Erythroblast (primary cell): ENCODE measurements around the gene IL23A.
"Not testable (repeated sequence)": the region's sequence is repeated elsewhere in the genome, so short reads cannot be mapped to it uniquely, and the experiment has no call there.

ENCODE experiments used
- DNase-seq, 2 experiments: peaks; one replicate each; lab custom pipeline; 2025; lab: John Stamatoyannopoulos, UW
- GATA1 ChIP-seq: IDR thresholded peaks from 2 replicates; pipeline ENCODE4 v1.6.1; 2011; ENCODE audit warnings: low read depth, mild to moderate bottlenecking, control low read depth, low read length, moderate library complexity
- POLR2A ChIP-seq: IDR thresholded peaks from 2 replicates; pipeline ENCODE4 v1.6.1; 2011; ENCODE audit warnings: mild to moderate bottlenecking, low read length

IL23A gene

DNA sequence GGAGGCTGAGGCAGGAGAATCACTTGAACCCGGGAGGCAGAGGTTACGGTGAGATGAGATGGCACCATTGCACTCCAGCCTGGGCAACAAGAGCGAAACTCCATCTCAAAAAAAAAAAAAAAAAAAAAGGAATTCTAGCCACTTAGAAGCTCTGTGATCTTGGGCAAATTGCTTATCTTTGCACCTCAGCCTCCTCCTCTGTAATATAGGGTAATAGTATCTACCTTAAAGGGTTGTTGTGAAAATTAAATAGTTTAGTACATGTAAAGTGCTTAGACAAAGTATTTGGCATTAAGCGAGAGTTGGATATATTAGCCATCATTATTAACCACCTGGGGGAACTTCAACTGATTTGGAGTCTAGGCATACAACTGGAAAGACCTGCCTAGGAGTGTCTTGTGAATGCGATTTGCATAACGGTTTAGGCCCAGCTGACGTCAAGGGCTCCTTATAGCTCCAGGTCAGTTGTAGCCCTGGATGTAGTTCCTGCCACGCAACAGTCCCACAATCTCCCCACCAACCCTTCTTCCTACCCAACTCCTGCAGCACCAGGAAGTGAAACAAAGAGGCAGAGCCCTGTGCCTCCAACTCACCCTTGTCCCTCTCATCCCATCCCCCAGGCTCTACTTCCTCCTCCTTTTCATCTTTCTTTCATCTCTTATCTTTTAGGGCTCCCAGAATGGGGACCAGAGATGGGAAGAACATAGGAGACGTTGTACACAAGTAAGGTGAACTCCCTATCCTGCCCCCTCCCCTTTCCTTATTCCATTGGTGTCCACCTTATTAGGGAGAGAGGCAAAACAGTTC, 2.1 kb upstream of the IL23A start:
- no peak for TF ChIP-seq POLR2A
- TF ChIP-seq GATA1: no peak
- DNase-seq: no peak

DNA sequence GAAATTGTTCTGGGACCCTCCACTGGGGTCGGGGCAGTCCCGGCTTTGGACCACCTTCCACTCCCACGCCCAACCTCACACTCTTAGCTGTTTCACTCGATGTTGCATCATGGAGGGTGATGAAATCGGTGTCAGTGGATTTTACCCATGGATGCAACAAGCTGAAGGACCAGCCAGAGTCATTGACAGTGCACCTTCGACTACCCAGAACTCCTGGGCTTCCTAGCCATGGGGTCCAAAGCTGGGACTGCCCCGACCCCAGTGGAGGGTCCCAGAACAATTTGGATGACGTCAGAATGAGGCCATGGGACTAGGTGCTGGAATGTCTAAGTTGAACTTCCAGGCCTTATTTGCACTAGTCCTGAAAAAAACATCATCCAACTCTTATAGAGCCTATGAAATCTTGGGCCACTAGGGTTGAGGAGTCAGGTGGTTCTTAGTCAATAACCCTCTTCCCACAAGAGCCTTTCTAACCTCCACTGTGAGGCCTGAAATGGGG, 882 bp upstream of the IL23A start:
- TF ChIP-seq POLR2A (no peak), GATA1 (no peak)
- peak in 1 of 2 experiments; percentile 66 for DNase-seq

- DNase-seq: no peak
- no peak for TF ChIP-seq GATA1
- no peak for TF ChIP-seq POLR2A
Measured at GRCh38 chr12:56339158-56339422, 406 bp downstream of the IL23A start.

DNA sequence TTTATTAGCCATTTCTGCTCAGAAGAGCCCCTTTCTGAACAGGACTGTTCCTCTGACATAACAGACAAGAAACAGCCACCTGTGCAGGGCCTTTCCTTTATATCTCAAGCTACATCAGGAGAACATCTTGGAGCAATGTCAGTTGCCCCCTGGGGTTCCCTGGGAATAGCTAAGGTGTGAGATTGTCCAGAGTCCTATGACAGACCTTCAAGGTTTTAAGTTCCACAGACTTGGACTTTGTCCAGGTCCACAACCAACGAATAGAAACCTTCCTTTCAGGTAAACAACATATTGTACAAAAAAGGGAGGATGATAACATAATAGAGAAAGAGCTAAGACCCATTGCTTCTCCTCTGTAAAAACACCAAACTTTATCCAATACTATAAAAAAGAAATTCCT, 2.9 kb downstream of the IL23A start:
- TF ChIP-seq GATA1 (no peak), POLR2A (no peak)
- no peak for DNase-seq

DNA sequence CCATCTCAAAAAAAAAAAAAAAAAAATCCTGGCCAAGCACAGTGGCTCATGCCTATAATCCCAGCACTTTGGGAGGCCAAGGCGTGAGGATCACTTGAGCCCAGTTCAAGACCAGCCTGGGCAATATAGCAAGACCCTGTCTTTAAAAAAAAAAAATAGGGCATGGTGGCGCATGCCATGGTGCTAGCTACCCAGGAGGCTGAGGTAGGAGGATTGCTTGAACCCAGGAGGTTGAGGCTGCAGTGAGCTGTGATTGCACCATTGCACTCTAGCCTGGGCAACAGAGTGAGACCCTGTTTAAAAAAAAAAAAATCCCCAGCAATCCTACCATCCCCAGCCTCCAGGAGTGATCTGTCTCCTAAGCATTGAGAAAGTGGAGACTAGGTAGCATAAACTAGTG, 3.6 kb downstream of the IL23A start:
- not testable (repeated sequence) for DNase-seq

DNA sequence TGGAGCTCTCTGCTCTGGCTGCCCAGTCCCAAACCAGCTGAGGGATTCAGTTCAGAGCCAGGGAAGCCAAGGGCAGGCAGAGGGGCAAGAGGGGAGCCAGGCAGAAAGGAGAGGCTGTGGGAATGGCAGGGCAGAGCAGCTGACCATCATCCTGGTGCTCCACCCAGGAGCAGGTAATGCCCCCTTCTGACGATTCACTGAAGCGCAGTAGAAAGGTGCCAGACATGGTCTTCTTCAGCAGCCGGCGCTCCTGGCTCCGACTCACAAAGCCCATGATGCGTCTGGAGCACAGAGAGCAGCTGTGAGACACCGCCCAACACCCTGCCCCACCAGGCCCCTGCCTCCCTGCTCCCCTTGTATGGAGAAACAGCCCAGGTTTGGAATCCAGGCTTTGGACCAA, 8.0 kb downstream of the IL23A start:
- TF ChIP-seq POLR2A: no peak
- peak in 1 of 2 experiments; percentile 12 for DNase-seq

DNA sequence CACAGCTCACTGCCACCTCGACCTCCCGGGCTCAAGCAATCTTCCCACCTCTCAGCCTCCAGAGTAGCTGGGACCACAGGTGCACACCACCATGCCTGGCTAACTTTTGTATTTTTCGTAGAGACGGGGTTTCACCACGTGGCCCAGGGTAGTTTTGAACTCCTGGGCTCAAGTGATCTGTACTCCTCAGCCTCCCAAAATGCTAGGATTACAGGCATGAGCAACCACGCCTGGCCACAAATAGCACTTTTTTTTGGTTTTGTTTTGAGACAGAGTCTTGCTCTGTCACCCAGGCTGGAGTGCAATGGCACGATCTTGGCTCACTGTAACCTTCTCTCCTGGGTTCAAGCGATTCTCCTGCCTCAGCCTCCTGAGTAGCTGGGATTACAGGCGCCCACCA, 8.6 kb downstream of the IL23A start:
- not testable (repeated sequence) for DNase-seq

DNA sequence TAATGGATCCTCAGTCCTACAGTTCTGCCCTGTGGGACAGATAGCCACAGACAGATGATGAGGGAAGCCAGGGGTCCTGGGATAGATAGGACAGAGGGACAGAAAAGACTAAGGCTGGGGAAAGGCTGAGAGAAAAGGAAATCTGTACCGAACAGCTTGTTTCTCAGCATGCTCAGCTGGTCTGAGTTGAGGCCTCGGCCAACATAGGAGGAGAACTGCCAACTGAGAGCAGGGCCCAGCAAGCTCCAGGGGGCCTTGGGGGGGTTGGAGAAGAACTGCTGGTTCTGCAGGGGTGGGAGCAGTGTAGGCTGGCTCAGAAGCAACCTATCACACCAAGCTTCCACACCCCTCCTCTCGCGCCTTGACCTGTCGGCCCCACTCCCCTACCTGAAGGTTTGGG, 10.1 kb downstream of the IL23A start:
- no peak for TF ChIP-seq GATA1
- TF ChIP-seq POLR2A: no peak
- DNase-seq: no peak

DNA sequence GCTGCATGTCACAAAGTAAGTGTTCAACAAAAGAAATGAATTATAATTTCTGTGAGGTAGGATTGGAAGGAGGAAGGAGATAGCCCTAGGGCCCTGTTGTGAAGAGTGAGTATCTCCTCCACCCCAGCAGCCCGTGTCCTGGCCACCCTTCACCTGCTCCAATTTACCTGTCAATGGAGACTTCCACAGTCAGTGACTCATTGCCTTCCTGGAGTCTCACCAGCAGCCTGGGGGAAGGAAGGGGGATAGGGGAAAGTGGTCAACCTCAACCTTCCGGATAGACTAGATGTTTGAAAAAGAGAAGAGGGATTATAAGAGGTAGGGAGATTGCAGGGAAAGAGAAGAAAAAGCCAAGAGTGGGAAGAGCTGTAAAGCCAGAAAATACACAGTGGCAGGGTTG, 12.0 kb downstream of the IL23A start:
- no peak for DNase-seq
- TF ChIP-seq POLR2A (no peak), GATA1 (no peak)

GRCh38 chr12:56351325-56351724, 12.6 kb downstream of the IL23A start:
- TF ChIP-seq POLR2A (no peak), GATA1 (no peak)
- DNase-seq: no peak

DNA sequence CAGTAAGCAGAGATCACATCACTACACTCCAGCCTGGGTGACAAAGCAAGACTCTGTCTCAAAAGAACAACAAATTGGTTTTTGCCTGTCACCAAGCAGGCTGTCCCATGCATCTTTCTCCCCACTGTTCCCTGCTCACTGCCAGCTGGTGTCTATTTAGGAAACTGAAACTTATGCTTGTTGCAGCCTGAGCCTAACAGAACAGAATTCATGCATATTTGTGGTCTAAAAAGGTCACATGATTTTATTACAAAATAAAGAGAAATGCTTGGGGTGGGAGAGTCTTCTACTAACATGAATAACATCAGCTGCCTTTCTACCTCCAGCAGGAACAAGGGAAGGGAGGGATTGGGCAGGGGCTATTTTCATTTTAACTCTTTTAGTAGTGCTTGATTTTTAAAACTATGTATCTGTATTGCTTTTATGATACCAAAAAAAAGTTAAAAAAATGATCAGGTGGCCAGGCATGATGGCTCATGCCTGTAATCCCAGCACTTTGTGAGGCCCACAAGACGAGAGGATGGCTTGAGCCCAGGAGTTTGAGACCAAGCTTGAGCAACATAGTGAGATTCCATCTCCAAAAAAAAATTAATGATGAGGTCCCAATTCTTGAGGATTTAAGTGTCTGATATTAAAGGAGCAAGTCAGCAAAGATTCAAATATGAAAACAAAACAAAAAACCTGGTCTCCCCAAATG, 20.3 kb downstream of the IL23A start:
- DNase-seq: peak; percentile 19 to 44
- TF ChIP-seq POLR2A (no peak), GATA1 (no peak)

GRCh38 chr12:56359851-56360767, 21.4 kb downstream of the IL23A start, which contains the start of gene STAT2:
Gene STAT2, minus strand, starts transcription at chr12:56360107. Its CDS starts 3,536 bp downstream, at chr12:56356571.
- DNase-seq: peak; percentile 99 to 100
- TF ChIP-seq POLR2A (peak; percentile 74), GATA1 (no peak)

GRCh38 chr12:56361487-56362129, 22.9 kb downstream of the IL23A start:
- no peak for DNase-seq
- TF ChIP-seq GATA1 (no peak), POLR2A (no peak)
